Testis (tissue), 3 donors: ENCODE data around the gene LIPN. TPM values are rescaled to one million over a fixed set of nuclear protein-coding genes. Genes with fewer than 3 reads are reported as not detected.

Experiments
- DNase-seq: peaks from one replicate; pipeline ENCODE4 v3.0.0-alpha.2; 2019
- H3K27ac ChIP-seq, 2 donors: fragments of 200-600 bp; sonication (generic); one replicate each; pipeline ENCODE4 v1.5.1; 2019
- H3K27me3 ChIP-seq: fragments of 200-600 bp; sonication (generic); one replicate; pipeline ENCODE4 v1.5.1; 2019
- H3K36me3 ChIP-seq: fragments of 200-600 bp; sonication (generic); one replicate; pipeline ENCODE4 v1.5.1; 2017; ENCODE audit warnings: low read depth; ENCODE audit errors: missing control alignments
- H3K4me1 ChIP-seq: fragments of 200-600 bp; sonication (generic); one replicate; pipeline ENCODE4 v1.5.1; 2019
- H3K4me3 ChIP-seq, 2 donors: fragments of 200-600 bp; sonication (generic); one replicate each; pipeline ENCODE4 v1.5.1; 2017 to 2019
- H3K9me3 ChIP-seq: fragments of 200-600 bp; sonication (generic); one replicate; pipeline ENCODE4 v1.5.1; 2017
- CTCF ChIP-seq, 3 experiments: fragments of 450-650 bp in 2 of 3; fragments of 200-600 bp in 1 of 3; sonication (generic) in 1 of 3; IDR thresholded peaks; one replicate each; pipeline ENCODE4 v1.5.1; 2016 to 2019; ENCODE audit warnings: antibody characterized with exemption in 3 of 3, mild to moderate bottlenecking in 2 of 3, moderate library complexity in 1 of 3
- POLR2A ChIP-seq: fragments of 450-650 bp; IDR thresholded peaks from one replicate; pipeline ENCODE4 v1.6.1; 2017; ENCODE audit warnings: antibody characterized with exemption, mild to moderate bottlenecking, moderate library complexity
- WGBS, 2 donors: methylation state at CpG; one replicate each; pipeline ENCODE4 v1.1.5; 2018; 5-methylcytosine and 5-hydroxymethylcytosine counted together
- intact Hi-C: fragments of 100-400 bp; cut with DNase I; formaldehyde crosslinking; loops from one replicate; pipeline ENCODE4 v1.15.1; 2023; ENCODE audit warnings: low total_unique reads
- polyA plus RNA-seq: library from polyadenylated mRNA; stranded (reverse); fragments of 350-450 nt; fragmentation: Illumina TruSeq; extraction: RNeasy Lipid Tissue Mini Kit (QIAGEN cat#74804); gene quantifications from one replicate; pipeline ENCODE4 v1.2.3, GENCODE V29; 2014; ENCODE audit warnings: low read depth, low replicate concordance; ENCODE audit not compliant: insufficient read depth
- total RNA-seq, 2 donors: library from RNA; depleted of rRNA; stranded (reverse); fragments of >200 nt; gene quantifications; one replicate each; pipeline ENCODE4 v1.2.3, GENCODE V29; 2016

LIPN gene
- total and polyA plus RNA-seq, 3 donors from 2014 or later: 0.31 TPM; not detected in 2

- intact Hi-C loops: no loop called here
- H3K9me3 ChIP-seq: no peaks in the 10 kb centered on the region
- no peak for DNase-seq
- no peak overlapping the region for H3K4me3 ChIP-seq
- WGBS, 2 donors: 0 to 69% methylated on average over 1 of the region's 1 CpG
- H3K4me1 ChIP-seq: no peaks in the 10 kb centered on the region
- H3K27me3 ChIP-seq: no peaks in the 10 kb centered on the region
- TF ChIP-seq POLR2A: no peak
- TF ChIP-seq CTCF (IDR thresholded peaks at IDR 0.05): no peak
- no peaks in the 10 kb centered on the region for H3K36me3 ChIP-seq
- H3K27ac ChIP-seq: no peak overlapping the region
These were observed 3.2 kb upstream of the LIPN start for GRCh38 chr10:88756660-88757059.

DNA sequence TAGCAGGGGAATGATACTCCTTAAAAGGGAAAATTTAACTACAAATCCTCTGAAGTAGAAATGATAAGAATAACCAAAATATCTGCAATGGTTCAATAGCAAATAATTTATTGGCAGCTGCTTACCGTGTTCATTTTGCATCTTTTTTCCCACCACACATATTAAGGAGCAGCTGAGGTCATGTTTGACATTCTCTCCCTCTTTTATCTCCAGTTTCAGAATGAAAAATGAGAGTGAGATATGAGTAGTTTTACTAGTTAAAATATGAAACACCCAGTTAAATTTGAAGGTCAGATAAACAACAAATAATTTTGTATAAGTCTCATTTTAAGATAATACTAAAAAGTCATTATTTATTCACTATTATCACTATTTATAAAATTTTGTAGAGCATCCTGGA lies 3.1 kb downstream of the LIPN start:
- Histone ChIP-seq H3K9me3 (no peaks in the 10 kb centered on the region), H3K27ac (no peak overlapping the region), H3K4me1 (no peaks in the 10 kb centered on the region), H3K27me3 (no peaks in the 10 kb centered on the region), H3K36me3 (no peaks in the 10 kb centered on the region), H3K4me3 (no peak overlapping the region)
- 41 to 61% methylated on average over 1 of the region's 1 CpG for WGBS, 2 donors
- no peak for DNase-seq
- intact Hi-C loops: no loop called here
- TF ChIP-seq CTCF (IDR thresholded peaks at IDR 0.05) (no peak), POLR2A (no peak)

- WGBS, 2 donors: 30 to 35% methylated on average over 1 of the region's 1 CpG
- no peak for DNase-seq
These were observed 3.6 kb downstream of the LIPN start for GRCh38 chr10:88763441-88763840.

GRCh38 chr10:88764110-88764509 lies 4.3 kb downstream of the LIPN start:
- WGBS, 2 donors: 83 to 91% methylated on average over 3 of the region's 3 CpGs
- TF ChIP-seq POLR2A (no peak), CTCF (IDR thresholded peaks at IDR 0.05) (no peak)

More at GRCh38 chr10:88763441-88763840, 3.6 kb downstream of the LIPN start:
- H3K27ac ChIP-seq: no peak overlapping the region
- no peaks in the 10 kb centered on the region for H3K4me1 ChIP-seq
- no peak overlapping the region for H3K4me3 ChIP-seq
- H3K9me3 ChIP-seq: no peaks in the 10 kb centered on the region
- H3K36me3 ChIP-seq: no peaks in the 10 kb centered on the region
- intact Hi-C loops: no loop called here
- TF ChIP-seq POLR2A: no peak
- no peak for TF ChIP-seq CTCF (IDR thresholded peaks at IDR 0.05)
- no peaks in the 10 kb centered on the region for H3K27me3 ChIP-seq

GRCh38 chr10:88765816-88766215 lies 6.0 kb downstream of the LIPN start:
- intact Hi-C loops: no loop called here
- WGBS, 2 donors: 77 to 84% methylated on average over 1 of the region's 1 CpG
- no peaks in the 10 kb centered on the region for H3K27me3 ChIP-seq
- DNase-seq: no peak
- H3K27ac ChIP-seq: no peak overlapping the region
- H3K9me3 ChIP-seq: no peaks in the 10 kb centered on the region
- no peaks in the 10 kb centered on the region for H3K36me3 ChIP-seq
- TF ChIP-seq CTCF (IDR thresholded peaks at IDR 0.05): no peak
- TF ChIP-seq POLR2A: no peak
- no peaks in the 10 kb centered on the region for H3K4me1 ChIP-seq
- H3K4me3 ChIP-seq: no peak overlapping the region

More at GRCh38 chr10:88764110-88764509, 4.3 kb downstream of the LIPN start:
- H3K27ac ChIP-seq: no peak overlapping the region
- no peak overlapping the region for H3K4me3 ChIP-seq
- no peak for DNase-seq
- no peaks in the 10 kb centered on the region for H3K36me3 ChIP-seq
- H3K4me1 ChIP-seq: no peaks in the 10 kb centered on the region
- no peaks in the 10 kb centered on the region for H3K27me3 ChIP-seq
- no peaks in the 10 kb centered on the region for H3K9me3 ChIP-seq
- intact Hi-C loops: no loop called here
